Measurements from ENCODE around the gene TUBA1C. TPM values are rescaled to one million over a fixed set of nuclear protein-coding genes. Genes with fewer than 3 reads are reported as not detected.

Gene TUBA1C
- total and polyA plus RNA-seq, 9 of the 15 experiments (the other 6 are each of a cell fraction or from before 2014, with no cell fraction given): 755 to 3,012 (median 914) TPM

- TF ChIP-seq RNF219 (CRISPR knock-in tag; IDR thresholded peaks at IDR 0.05) (no peak), HLTF (IDR thresholded peaks at IDR 0.05) (no peak), ZNF41 (CRISPR knock-in tag; conservative IDR thresholded peaks at IDR 0.05) (no peak; the same call in 1 of the 2 replicates), SETDB1 (IDR thresholded peaks at IDR 0.05; ENCODE audit: low read length) (no peak), HDAC6 (IDR thresholded peaks at IDR 0.05; ENCODE audit: low read depth, low read length) (0 out of 2 replicates have a peak, but pooled peaks have one; percentile 70), BRF1 (IDR thresholded peaks at IDR 0.05; ENCODE audit: borderline replicate concordance, extremely low read depth, insufficient read length) (no peak), CBX3 (IDR thresholded peaks at IDR 0.05; ENCODE audit: borderline replicate concordance in 1 of 2, low read length in 2 of 2) (peak in 1 of 2 experiments; percentile 57; a peak in 1 of 3 replicates), ZBTB26 (CRISPR knock-in tag; IDR thresholded peaks at IDR 0.05) (no peak; the same call in 1 of the 2 replicates), NFATC3 (IDR thresholded peaks at IDR 0.05) (no peak), SMARCA4 (IDR thresholded peaks at IDR 0.05) (peak; percentile 59), FOXP4 (CRISPR knock-in tag; IDR thresholded peaks at IDR 0.05; ENCODE audit: borderline replicate concordance) (no peak; the same call in 1 of the 2 replicates), MBD1 (CRISPR knock-in tag; IDR thresholded peaks at IDR 0.05) (no peak), JUNB (CRISPR knock-in tag; conservative IDR thresholded peaks at IDR 0.05) (0 out of 2 replicates have a peak, but pooled peaks have one; percentile 19), MXI1 (IDR thresholded peaks at IDR 0.05; ENCODE audit: low read depth, low read length) (peak; percentile 87), E2F4 (CRISPR knock-in tag; IDR thresholded peaks at IDR 0.05; ENCODE audit: low read depth) (no peak), ZNF444 (CRISPR knock-in tag; IDR thresholded peaks at IDR 0.05) (no peak), TFAM (CRISPR knock-in tag; conservative IDR thresholded peaks at IDR 0.05) (no peak)
These were observed at the start of gene TUBA1C (continued) for GRCh38 chr12:49264873-49265792.

All from K562 (cell line).